Neural cell (in vitro differentiated cells): ENCODE data around the gene SFMBT2.

Experiments used
- CTCF ChIP-seq: fragments of 450-650 bp; IDR thresholded peaks from 2 replicates; pipeline ENCODE4 v1.5.1; 2014; ENCODE audit warnings: antibody characterized with exemption, mild to moderate bottlenecking, moderate library complexity; ENCODE audit not compliant: poor library complexity, severe bottlenecking
- EP300 ChIP-seq: fragments of 450-650 bp; conservative IDR thresholded peaks from 2 replicates; pipeline ENCODE4 v1.6.1; 2014; ENCODE audit warnings: antibody characterized with exemption, mild to moderate bottlenecking, moderate library complexity; ENCODE audit not compliant: poor library complexity, severe bottlenecking
- EZH2 ChIP-seq: fragments of 200-600, 300-800 bp; shearing (Covaris generic), sonication (generic); IDR thresholded peaks from 2 replicates; pipeline ENCODE4 v1.6.1; 2014; ENCODE audit warnings: antibody characterized with exemption, low read length, borderline replicate concordance, mild to moderate bottlenecking; ENCODE audit not compliant: insufficient read depth, poor library complexity, severe bottlenecking
- REST ChIP-seq: IDR thresholded peaks from 2 replicates; pipeline ENCODE4 v1.6.1; 2012; ENCODE audit warnings: borderline replicate concordance

- TF ChIP-seq CTCF: peak; percentile 86
- TF ChIP-seq REST: no peak
- TF ChIP-seq EZH2: no peak
- no peak for TF ChIP-seq EP300
Measured at GRCh38 chr10:7417103-7417623, 6.3 kb upstream of the SFMBT2 start.
